ENCODE measurements around the gene MYH14. TPM values are rescaled to one million over a fixed set of nuclear protein-coding genes. Genes with fewer than 3 reads are reported as not detected.
A peak's percentile ranks its signal among the peaks of the same experiment; 100 is the strongest.

Gene MYH14
- total and polyA plus RNA-seq, 2 of the 13 experiments (the other 11 are each of a cell fraction or from before 2014, with no cell fraction given): 5.5 to 5.8 TPM

DNA sequence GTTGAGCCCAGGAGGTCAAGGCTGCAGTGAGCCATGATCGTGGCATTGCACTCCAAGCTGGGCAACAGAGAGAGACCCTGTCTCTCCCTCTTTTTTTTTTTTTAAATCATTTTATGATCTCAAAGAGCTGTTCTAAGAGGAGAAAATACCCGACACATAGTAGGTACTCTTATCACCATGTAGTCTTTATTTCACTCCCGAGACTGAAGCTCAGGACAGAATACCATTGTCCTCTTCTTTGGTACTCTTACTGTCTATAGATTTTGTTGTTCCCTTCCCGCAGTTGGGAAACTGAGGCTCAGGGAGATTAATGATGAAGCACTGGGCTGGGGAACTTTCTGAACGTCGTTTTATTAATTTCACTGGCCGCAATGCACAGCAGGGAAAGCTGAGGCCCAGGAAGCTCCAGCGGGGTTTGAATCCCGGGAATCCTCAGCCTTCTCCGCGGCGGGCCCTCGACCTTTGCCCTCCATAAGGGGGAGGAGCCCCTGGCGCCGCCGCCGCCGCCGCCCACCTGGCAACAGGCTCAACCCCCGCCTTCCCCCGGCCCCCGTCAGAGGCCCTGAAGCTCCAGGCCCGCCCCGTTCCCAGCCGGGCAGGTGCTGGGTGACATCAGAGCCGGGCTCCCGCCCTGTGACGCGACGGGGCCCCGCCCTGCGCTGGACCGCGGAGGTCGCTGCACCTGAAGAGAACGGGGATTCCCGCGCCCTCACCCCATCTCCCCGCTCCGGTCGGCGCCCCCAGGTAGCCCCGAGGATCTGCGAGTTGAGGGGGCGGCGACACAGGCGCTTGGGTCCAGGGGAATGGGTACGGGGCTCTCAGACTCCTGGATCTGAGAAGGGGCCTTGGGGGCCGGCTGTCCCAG is 1.6 kb downstream of the MYH14 start:
- H3K9me3 ChIP-seq (ENCODE audit: low read length): no peaks in the 10 kb centered on the region
- H3K4me2 ChIP-seq (ENCODE audit: low read depth, low read length): peak overlapping the region; percentile 76
- H3K4me1 ChIP-seq (ENCODE audit: insufficient read depth, low read length): peaks cover 35% of the 10 kb centered on the region
- H3K27me3 ChIP-seq (ENCODE audit: control insufficient read depth in 1 of 2, insufficient read depth in 2 of 2, low read length in 2 of 2): no peaks in the 10 kb centered on the region; a peak in 2 of 5 replicates
- no peaks in the 10 kb centered on the region for H4K20me1 ChIP-seq (ENCODE audit: insufficient read depth, low read length)
- no peaks in the 10 kb centered on the region for H3K36me3 ChIP-seq (replicated peaks in 1 of 2; ENCODE audit: control insufficient read depth in 1 of 2, insufficient read depth in 2 of 2, low read length in 2 of 2)
- ATAC-seq: peak; percentile 74
- ChIA-PET CTCF (ENCODE audit: low intra/inter-chr PET ratio, low total read pairs) (no interaction called here), POLR2A (interaction anchor here (1.2 to 1.5 kb wide), 4 partner anchors 29 to 129 kb away, joined by 3 to 9 read pairs (median 4); partner anchors contain the start of gene KCNC3)
- WGBS (ENCODE audit: low lambda C conversion rate): 11% methylated on average over 14 of the region's 49 CpGs
- H2AFZ ChIP-seq (ENCODE audit: low read length): no peak overlapping the region
- peak overlapping the region; percentile 42 for H3K27ac ChIP-seq (ENCODE audit: extremely low read length, insufficient read depth, low read length)
- peak; percentile 70 for DNase-seq (ENCODE audit: low spot score)
- peak overlapping the region; percentile 51; the same call in 1 of the 2 replicates for H3K9ac ChIP-seq (ENCODE audit: insufficient read depth, low read depth, low read length)
- no peak for FAIRE-seq
- no TSS peak for BruUV-seq (replicated peaks)
- intact Hi-C loops (cut with micrococcal nuclease; ENCODE audit: unreplicated experiment) (no loop called here), in situ Hi-C loops (cut with HindIII; ENCODE audit: extremely low pct_ligation_motif_present, low pct_unique_long_range_greater_than_20kb) (no loop called here)
- H3K79me2 ChIP-seq (ENCODE audit: insufficient read depth, low read length): no peaks in the 10 kb centered on the region
- peak overlapping the region; percentile 53 to 73 (median 59) for H3K4me3 ChIP-seq (replicated peaks in 1 of 3; ENCODE audit: insufficient read depth in 1 of 3, low read depth in 2 of 3, low read length in 3 of 3)
- no peak for TF ChIP-seq ZNF572 (CRISPR knock-in tag; IDR thresholded peaks at IDR 0.05)
- TF ChIP-seq ZNF589 (CRISPR knock-in tag; conservative IDR thresholded peaks at IDR 0.05): no peak
- peak; percentile 93 for TF ChIP-seq ZBTB21 (CRISPR knock-in tag; IDR thresholded peaks at IDR 0.05)
- no peak for TF ChIP-seq BRCA1 (CRISPR knock-in tag; IDR thresholded peaks at IDR 0.05)
- TF ChIP-seq KAT8 (CRISPR knock-in tag; IDR thresholded peaks at IDR 0.05): peak; percentile 38; the same call in 1 of the 2 replicates
- peak; percentile 82 for TF ChIP-seq CREB1 (IDR thresholded peaks at IDR 0.05)
- TF ChIP-seq CREB1 (CRISPR knock-in tag; IDR thresholded peaks at IDR 0.05): peak; percentile 78
- TF ChIP-seq BCL6 (CRISPR knock-in tag; IDR thresholded peaks at IDR 0.05): no peak
- peak; percentile 7; the same call in 1 of the 2 replicates for TF ChIP-seq RARA (CRISPR knock-in tag; IDR thresholded peaks at IDR 0.05)
- peak; percentile 48; the same call in 1 of the 2 replicates for TF ChIP-seq KDM2A (CRISPR knock-in tag; IDR thresholded peaks at IDR 0.05; ENCODE audit: borderline replicate concordance, low read depth)
- TF ChIP-seq, protein P1, sequence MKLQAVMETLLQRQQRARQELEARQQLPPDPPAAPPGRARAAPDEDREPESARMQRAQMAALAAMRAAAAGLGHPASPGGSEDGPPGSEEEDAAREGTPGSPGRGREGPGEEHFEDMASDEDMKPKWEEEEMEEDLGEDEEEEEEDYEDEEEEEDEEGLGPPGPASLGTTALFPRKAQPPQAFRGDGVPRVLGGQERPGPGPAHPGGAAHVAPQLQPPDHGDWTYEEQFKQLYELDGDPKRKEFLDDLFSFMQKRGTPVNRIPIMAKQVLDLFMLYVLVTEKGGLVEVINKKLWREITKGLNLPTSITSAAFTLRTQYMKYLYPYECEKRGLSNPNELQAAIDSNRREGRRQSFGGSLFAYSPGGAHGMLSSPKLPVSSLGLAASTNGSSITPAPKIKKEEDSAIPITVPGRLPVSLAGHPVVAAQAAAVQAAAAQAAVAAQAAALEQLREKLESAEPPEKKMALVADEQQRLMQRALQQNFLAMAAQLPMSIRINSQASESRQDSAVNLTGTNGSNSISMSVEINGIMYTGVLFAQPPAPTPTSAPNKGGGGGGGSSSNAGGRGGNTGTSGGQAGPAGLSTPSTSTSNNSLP (IDR thresholded peaks at IDR 0.05; ENCODE audit: low read depth, low read length): no peak
- TF ChIP-seq ZNF564 (CRISPR knock-in tag; IDR thresholded peaks at IDR 0.05): no peak
- TF ChIP-seq HNRNPLL (IDR thresholded peaks at IDR 0.05; ENCODE audit: low read depth, low read length, poor library complexity, severe bottlenecking): peak; percentile 16
- TF ChIP-seq, protein P2, sequence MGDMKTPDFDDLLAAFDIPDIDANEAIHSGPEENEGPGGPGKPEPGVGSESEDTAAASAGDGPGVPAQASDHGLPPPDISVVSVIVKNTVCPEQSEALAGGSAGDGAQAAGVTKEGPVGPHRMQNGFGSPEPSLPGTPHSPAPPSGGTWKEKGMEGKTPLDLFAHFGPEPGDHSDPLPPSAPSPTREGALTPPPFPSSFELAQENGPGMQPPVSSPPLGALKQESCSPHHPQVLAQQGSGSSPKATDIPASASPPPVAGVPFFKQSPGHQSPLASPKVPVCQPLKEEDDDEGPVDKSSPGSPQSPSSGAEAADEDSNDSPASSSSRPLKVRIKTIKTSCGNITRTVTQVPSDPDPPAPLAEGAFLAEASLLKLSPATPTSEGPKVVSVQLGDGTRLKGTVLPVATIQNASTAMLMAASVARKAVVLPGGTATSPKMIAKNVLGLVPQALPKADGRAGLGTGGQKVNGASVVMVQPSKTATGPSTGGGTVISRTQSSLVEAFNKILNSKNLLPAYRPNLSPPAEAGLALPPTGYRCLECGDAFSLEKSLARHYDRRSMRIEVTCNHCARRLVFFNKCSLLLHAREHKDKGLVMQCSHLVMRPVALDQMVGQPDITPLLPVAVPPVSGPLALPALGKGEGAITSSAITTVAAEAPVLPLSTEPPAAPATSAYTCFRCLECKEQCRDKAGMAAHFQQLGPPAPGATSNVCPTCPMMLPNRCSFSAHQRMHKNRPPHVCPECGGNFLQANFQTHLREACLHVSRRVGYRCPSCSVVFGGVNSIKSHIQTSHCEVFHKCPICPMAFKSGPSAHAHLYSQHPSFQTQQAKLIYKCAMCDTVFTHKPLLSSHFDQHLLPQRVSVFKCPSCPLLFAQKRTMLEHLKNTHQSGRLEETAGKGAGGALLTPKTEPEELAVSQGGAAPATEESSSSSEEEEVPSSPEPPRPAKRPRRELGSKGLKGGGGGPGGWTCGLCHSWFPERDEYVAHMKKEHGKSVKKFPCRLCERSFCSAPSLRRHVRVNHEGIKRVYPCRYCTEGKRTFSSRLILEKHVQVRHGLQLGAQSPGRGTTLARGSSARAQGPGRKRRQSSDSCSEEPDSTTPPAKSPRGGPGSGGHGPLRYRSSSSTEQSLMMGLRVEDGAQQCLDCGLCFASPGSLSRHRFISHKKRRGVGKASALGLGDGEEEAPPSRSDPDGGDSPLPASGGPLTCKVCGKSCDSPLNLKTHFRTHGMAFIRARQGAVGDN (CRISPR knock-in tag; IDR thresholded peaks at IDR 0.05): peak; percentile 57
- TF ChIP-seq, protein P3, sequence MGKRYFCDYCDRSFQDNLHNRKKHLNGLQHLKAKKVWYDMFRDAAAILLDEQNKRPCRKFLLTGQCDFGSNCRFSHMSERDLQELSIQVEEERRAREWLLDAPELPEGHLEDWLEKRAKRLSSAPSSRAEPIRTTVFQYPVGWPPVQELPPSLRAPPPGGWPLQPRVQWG (CRISPR knock-in tag; IDR thresholded peaks at IDR 0.05; ENCODE audit: borderline replicate concordance, low read depth): no peak
